Right kidney (tissue), 1 donor: Measurements from ENCODE around the gene FADS1.

Experiments used
- DNase-seq: peaks from one replicate; pipeline ENCODE4 v3.0.0-alpha.2; 2016

FADS1 gene

DNA sequence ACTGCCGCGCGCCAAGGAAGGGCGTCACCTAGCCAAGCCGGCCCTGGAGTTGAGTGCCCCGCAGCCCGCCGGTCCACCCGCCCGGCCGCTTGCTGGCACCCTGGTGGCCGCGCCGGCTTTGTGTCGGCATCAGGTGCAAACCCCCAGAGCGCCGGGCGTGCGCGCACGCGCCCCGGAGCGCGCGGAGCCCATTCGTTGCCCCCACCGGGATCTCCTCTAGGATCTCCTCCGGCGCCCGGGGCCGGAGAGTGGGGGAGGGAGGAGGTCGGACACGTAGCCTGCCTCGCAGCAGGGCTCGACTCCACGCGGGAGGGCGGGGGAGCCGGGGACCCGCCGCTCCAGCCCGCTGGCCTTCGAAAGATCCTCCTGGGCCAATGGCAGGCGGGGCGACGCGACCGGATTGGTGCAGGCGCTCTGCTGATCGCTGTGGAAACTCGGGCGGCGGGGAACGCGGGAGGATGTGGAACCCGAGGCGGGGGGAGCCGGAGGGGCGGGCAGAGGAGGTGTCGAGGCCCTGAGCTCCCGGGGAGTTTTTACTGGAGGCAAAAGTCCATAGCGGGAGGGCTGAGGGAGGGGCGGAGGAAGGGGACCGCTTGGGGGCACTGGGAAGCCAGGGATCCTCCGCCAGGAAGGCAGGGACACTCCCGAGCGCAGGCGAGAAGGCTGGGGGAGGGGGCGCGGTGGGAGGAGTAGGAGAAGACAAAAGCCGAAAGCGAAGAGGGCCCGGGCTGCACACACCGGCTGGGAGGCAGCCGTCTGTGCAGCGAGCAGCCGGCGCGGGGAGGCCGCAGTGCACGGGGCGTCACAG is 11.0 kb upstream of the FADS1 start, which contains the start of gene FADS2:
Gene FADS2 (plus strand): TSS at position 730 of the 808 bp plus-strand sequence. CDS start 91 bp downstream, outside the sequence.
- peak; percentile 92 for DNase-seq

DNA sequence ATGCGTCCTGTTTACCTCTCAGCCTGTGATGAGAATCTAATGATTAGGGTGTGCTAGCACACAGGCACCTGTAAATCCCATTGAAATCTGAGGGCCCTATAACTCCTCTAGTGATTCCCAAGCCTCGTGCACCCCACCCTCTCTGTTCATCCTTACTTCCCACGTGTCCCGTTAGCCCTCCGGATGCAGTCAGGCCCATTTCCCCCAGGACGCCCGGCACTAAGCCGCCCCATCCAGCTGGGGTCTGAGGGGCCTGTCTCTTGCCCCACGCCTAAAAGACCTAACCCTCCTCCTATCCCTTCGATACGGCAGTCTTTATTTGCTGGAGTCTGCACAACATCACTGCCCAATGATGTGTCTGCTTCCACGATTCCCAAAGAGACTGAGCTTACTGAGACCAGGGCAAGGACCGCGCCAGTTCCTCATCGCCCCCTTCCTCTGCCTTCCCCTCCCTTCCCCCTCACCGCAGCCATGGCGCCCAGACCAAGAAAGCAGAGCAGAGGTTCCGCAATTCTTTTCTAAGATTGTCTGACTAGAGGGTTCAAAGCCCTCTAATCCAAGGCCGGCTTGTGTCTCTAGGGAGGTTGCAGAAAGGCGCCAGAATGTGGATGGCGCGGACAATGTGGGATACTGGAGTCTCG is 10.2 kb upstream of the FADS1 start:
- no peak for DNase-seq

GRCh38 chr11:61820174-61820573 is 3.4 kb upstream of the FADS1 start:
- no peak for DNase-seq

DNA sequence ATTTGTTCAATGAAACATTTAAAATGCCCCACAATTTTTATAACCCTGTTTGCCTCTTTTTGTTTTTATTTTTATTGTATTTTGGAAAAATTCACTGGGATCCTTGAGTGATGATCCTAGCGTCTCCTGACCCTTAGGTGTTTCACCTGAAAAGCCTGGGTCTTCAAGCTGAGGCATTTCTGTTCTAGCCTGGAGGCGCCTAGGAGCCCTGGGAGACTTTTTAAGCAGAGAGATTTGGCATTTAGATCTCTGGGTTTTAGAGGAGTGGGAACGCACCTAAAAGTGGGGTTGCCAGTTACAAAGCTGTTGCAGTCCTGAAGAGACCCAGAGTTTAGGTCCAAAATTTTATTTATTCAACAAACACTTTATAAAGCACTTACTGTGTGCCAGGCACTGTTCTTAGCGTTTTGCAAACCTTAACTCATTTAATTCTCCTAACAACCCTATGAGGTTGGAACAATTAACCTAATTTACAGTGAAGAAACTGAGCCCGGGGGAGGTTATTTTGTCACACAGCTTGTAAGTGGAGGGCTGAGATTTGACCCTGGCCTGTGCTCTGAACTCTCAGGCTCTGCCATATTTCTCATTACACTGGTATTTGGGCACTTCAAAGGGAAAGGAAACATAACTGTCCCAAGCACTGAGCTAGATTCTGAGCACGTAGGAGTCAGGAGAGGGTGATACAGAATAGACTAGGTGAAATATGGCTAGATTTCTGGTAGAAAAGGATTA is 834 bp upstream of the FADS1 start:
- no peak for DNase-seq

DNA sequence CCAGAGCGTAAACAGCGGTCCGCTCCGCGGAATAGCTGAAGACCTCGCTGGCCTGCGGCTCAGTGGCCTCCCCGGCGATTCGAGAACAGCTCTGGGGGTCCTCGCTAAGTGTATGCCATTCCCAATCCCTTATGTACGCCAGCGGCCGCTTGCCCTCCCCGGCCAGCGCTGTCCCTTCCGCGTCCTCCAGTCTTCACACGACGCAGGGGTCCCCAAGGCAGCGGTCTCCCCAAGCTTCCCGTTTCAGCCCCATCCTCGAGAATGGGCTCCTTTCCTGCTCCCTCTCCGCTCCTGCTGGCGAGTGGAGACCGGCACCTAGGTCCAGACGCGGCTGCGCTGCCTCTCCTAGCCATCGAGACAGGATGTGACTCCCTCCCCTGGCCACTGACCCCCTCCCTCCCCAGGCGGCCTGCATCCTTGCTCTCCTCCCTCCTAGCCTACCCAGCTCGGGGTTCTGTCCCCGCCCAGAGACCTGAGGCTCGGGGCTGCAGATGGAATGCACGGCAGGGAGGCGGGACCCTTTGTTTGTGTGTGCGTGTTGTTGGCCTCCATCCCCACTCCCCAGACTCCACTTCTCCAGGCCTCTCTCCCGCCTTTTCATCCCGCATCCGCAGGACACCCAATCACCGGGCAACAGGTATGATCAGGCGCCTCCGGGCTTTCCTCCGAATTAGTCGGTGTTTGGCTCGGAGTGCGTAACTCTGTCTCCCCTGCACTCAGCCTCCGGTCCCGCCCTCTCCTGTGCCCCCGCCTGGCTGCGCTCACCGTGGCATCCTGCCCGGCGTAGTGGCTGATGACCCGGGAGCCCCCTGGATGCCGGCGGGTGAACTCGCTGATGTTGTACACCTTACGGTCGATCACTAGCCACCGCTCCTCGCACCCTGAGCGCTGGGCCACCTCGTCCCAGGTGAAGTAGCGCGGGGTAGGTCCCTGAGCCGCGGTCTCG is 740 bp downstream of the FADS1 start:
- peak; percentile 86 for DNase-seq

DNA sequence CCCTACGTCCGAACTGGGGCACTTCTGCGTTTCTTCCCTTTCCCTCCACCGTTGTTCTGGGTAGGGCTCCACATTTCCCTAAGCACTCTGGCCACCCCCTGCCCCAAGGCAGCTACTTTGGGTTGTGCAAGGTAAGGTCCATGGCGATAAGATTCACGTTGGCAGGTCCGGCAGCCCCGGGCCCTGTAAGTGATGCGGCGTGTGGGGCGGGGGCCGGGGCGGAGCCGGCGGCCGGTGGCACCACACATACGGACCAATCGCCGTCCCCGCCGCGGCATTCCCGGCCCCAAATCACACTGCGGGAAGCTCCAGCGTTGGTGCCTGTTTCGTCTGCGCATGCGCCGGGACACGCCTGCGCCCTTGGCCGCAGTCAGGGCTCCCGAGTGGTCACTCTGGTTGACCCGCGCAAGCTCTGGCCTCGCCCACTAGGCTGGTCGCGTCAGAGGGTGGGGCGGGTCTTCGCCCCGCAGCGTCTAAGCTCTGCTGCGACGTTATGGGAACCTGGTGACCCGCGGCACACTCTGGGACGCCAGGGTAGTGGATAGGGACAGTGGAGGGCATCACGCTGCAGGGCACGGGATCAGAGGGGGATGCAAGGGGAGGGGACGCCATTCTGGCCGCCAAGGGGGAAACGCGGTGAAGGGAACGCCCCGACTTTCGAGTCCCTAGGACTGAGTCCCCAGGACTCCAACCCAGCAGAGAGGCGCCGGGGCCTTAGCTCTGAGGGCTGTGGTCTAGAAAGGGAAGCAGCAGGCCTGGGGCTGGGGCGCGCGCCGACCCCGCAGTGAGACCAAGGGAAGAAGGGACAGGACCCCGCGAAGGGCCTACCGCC is 1.6 kb downstream of the FADS1 start:
- peak; percentile 87 for DNase-seq

DNA sequence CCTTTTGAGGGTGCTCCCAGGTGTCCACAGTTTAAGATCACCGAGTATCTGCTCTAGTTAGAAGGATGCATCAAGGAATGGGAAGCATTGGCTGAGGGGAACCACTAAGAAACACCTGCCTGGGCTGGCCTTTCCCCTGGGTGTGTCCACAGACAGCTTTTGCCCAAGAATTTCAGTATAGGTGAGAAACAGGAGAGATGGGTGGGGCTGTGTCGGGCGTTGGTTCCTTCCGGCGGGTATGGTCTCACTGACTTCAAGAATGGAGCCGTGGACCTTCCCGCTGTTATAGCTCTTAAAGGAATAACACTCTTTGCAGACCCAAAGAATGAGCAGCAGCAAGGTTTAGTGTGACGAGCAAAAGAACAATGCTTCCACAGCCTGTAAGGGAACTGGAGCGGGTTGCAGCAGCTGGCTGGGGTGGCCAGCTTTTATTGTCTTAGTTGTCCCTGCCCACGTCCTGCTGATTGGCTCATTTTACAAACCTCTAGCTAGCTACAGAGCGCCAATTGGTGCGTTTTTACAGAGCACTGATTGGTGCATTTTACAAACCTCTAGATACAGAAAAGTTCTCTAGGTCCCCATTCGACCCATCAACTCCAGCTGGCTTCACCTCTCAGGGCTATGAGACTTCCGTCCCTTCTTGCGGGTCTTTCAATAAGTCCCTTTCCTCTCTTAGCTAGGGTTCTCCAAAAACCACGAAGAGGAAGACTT is 2.4 kb downstream of the FADS1 start:
- no peak for DNase-seq

DNA sequence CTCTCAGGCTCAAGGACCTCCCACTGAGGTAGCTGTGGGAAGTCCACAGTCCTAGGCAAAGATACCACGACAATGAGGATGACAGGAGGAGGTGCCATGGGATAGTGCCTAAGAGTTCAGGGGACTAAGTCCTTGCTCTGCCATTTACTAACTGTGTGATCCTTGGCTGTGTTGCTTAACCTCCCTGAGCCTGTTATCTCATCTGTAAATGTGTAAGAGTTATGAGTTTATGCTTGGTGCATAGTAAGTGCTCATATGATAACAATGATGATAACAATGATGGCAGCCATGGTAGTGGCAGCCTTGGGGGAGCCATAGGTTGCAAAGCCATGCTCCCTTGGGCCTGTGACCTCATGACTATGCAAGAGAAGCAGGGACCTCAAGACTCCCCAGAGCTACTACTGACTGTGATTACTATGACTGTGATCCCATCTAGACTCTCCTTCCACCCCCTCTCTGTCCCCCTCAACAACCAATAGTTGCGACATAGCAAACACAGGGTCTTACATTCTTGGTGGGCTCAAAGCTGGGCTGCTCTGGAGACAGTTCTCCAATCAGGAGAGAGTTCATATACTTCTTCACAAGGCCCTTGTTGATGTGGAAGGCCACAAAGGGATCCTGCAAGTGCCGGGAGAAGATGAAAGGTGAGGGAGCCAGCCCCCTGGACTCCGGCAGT is 3.9 kb downstream of the FADS1 start:
- DNase-seq: no peak

- DNase-seq: no peak
Measured at GRCh38 chr11:61811831-61812230, 5.0 kb downstream of the FADS1 start.

DNA sequence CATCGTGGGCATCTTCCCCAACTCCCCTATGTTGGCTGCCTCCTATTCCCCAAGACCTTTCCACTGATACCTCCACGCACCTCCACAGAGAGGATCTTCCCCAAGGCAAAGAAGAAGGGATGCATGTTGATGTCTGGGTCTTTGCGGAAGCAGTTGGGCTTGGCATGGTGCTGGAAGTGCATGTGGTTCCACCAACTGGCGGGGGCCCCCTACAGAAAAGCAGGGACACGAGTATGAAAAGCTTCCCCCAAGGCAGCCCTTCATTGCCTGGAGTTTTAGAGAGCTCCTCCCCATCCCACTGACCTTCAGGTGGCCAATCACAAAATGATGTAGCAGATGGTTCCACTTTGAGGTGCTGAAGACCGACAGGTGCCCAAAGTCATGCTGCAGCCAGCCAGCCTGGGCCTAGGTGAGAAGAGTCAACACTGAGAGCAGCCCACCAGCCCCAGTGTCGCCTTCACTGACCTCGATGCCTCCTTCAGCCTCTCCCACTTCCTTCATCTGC is 6.1 kb downstream of the FADS1 start:
- DNase-seq: no peak

DNA sequence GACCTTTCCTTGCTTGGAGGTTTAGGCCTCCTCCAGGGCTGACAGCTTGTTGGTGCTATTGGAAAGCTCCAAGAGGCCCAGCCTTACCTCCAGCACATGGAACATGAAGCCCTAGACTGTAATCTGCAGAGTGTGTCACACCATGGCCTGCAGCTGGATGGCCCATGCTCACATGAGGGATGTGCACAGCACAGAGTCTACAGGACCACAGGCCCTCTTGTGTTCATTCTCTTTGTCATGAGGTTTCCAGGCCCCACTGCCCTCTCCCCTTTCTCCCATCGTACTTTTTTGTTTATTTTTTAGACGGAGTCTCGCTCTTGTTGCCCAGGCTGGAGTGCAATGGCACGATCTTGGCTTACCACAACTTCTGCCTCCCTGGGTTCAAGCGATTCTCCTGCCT is 10.0 kb downstream of the FADS1 start:
- DNase-seq: no peak

DNA sequence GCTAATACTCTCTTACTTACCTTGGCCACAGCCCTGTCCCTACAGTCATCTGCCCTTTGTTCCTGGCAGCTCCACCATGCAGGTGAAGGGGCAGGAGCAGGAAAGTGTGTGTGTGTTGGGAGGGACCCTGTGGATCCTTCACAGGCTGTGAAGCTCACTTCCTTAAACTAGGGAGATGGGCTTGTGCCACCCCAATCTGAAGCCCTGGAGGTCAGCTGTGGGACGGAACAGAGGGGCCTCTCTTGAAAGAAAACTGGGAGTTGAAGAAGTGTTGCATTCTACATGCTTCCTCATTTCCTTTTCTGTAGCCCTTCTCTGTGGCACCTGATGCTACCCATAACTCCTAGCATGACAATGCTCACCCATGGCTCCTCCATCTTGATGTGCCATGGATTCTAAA is 11.7 kb downstream of the FADS1 start:
- no peak for DNase-seq

GRCh38 chr11:61803889-61804647 is 12.7 kb downstream of the FADS1 start:
- no peak for DNase-seq

GRCh38 chr11:61802605-61803004 is 14.2 kb downstream of the FADS1 start:
- DNase-seq: no peak

GRCh38 chr11:61800331-61801281 is 16.2 kb downstream of the FADS1 start:
- no peak for DNase-seq

DNA sequence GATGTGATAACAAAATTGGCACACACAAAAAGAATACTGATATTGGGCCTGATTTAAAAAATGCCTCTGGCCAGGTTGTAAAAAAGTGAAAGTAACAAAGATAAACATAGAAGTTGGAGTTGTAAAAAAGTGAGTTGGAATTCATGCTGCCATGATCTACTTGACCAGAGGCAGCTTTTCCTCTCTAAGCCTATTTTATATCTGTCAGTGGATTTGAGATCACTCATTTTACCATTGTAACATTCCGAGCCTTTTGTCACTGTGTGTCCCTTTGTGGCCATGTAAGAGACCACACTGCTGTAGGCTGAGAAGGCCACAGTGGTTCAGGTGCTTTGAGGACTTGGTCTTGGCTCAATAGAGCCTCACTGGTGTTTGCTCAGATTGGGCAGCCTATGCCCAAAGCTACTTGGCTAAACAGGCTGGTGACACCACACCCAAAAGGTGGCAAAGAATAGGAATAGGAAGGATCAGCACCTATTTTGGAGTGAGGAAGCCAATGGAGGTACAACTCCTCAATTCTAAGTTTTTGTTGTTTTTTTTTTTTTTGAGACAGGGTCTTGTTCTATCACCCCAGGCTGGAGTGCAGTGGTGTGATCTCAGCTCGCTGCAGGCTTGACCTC is 17.0 kb downstream of the FADS1 start:
- DNase-seq: no peak
